ENCODE results near the gene LPCAT2. TPM values are rescaled to one million over a fixed set of nuclear protein-coding genes. Genes with fewer than 3 reads are reported as not detected.

Gene LPCAT2
- total RNA-seq, 1 experiment from 2014 or later, result 0.47 TPM

DNA sequence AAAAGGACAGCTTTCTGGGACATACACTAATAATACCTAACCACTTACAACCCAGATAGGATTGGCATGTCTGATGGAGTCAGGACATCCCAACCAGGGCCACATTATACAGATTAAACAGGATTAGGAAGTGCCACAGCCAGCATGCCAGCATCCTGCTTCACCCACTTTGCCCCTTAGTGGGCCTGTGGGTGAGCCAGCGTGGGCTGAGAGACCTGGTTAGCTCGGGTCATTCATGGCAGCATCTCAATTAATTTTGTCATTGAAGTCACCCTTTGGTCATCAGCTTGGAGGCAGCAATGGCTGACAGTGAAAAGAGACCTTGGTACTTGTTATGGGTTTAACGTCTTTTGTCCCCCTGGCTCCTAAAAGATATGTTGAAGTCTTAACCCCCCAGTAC is 117.0 kb downstream of the LPCAT2 start:
- Histone ChIP-seq H3K27me3 (replicated peaks) (peaks cover 11% of the 10 kb centered on the region; the same call in 1 of the 2 replicates), H3K4me3 (no peak overlapping the region), H3K36me3 (no peaks in the 10 kb centered on the region), H3K27ac (no peak overlapping the region), H3K9me3 (replicated peaks) (no peaks in the 10 kb centered on the region), H3K4me1 (replicated peaks) (peaks cover 8% of the 10 kb centered on the region)
- no peak for DNase-seq (ENCODE audit: low read depth in 1 of 2, low spot score in 2 of 2)

- no peak overlapping the region for H3K27ac ChIP-seq
- no peaks in the 10 kb centered on the region for H3K36me3 ChIP-seq
Measured at GRCh38 chr16:55628306-55628968, 119.6 kb downstream of the LPCAT2 start.

GRCh38 chr16:55630774-55631173 is 121.9 kb downstream of the LPCAT2 start:
- no peak for DNase-seq (ENCODE audit: low read depth in 1 of 2, low spot score in 2 of 2)
- H3K36me3 ChIP-seq, result no peaks in the 10 kb centered on the region

More at GRCh38 chr16:55628306-55628968, 119.6 kb downstream of the LPCAT2 start:
- H3K4me3 ChIP-seq, result no peak overlapping the region
- H3K27me3 ChIP-seq (replicated peaks), result peaks cover 11% of the 10 kb centered on the region; the same call in 1 of the 2 replicates
- no peaks in the 10 kb centered on the region for H3K9me3 ChIP-seq (replicated peaks)
- DNase-seq (ENCODE audit: low read depth in 1 of 2, low spot score in 2 of 2), result no peak
- H3K4me1 ChIP-seq (replicated peaks), result no peaks in the 10 kb centered on the region

DNA sequence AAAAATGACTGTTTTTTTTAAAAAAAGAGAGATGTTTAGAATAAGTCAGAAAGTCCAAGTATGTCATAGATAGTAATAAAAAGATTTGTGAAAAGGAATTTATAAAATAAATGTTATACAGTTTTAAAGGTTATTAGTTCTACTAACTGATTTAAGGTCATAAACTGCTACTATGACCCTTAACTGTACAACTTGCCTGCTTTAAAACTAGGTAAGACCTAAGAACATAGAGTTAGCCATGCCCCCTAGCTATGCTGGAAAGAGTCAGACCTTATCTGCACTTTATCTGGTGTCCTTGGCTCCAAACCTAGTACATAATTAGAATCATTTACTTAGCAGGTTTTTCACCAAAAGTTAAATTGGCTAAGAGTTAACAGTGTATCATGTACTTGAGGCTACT is 123.4 kb downstream of the LPCAT2 start:
- Histone ChIP-seq H3K4me1 (replicated peaks) (no peaks in the 10 kb centered on the region), H3K9me3 (replicated peaks) (no peaks in the 10 kb centered on the region), H3K27me3 (replicated peaks) (peaks cover 11% of the 10 kb centered on the region; the same call in 1 of the 2 replicates), H3K36me3 (no peaks in the 10 kb centered on the region), H3K4me3 (no peak overlapping the region), H3K27ac (no peak overlapping the region)
- DNase-seq (ENCODE audit: low read depth in 1 of 2, low spot score in 2 of 2), result no peak

More at GRCh38 chr16:55630774-55631173, 121.9 kb downstream of the LPCAT2 start:
- Histone ChIP-seq H3K27ac (no peak overlapping the region), H3K4me1 (replicated peaks) (no peaks in the 10 kb centered on the region), H3K27me3 (replicated peaks) (peaks cover 7% of the 10 kb centered on the region; the same call in 1 of the 2 replicates), H3K4me3 (no peak overlapping the region), H3K9me3 (replicated peaks) (no peaks in the 10 kb centered on the region)

DNA sequence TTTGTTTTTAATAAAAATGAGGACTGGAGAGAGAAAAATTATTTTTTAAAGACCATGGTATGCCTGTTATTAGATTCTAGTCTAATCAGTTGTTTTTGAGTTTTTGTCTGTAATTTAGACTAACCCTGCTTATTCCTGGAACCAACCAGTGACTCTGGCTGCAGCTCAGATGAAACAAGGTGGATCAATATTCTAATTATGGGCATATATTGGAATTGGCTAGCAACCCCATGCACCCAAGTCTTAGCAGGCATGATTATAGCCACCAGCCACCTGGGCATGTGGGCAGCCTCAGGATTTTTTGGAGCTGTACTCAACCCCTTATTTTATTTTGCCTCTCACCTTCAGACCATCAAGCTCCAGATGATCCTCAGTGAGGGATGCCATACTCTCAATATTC is 125.3 kb downstream of the LPCAT2 start:
- H3K36me3 ChIP-seq, result no peaks in the 10 kb centered on the region

More for the DNA sequence above, 125.3 kb downstream of the LPCAT2 start:
- no peak overlapping the region for H3K4me3 ChIP-seq
- H3K9me3 ChIP-seq (replicated peaks), result no peaks in the 10 kb centered on the region
- no peaks in the 10 kb centered on the region for H3K4me1 ChIP-seq (replicated peaks)
- no peak for DNase-seq (ENCODE audit: low read depth in 1 of 2, low spot score in 2 of 2)
- H3K27ac ChIP-seq, result no peak overlapping the region
- H3K27me3 ChIP-seq (replicated peaks), result 0 out of 2 replicates have a peak, but pooled peaks cover 10% of the 10 kb centered on the region

Other genes starting within 250 kb of the LPCAT2 start
- gene IRX6, start 184.9 kb upstream of the LPCAT2 start, total RNA-seq (2014; rRNA removed; shearing (Covaris generic)), result not detected in 2 replicates
- gene MMP2, start 29.9 kb upstream of the LPCAT2 start, total RNA-seq (2014; rRNA removed; shearing (Covaris generic)), result 231 and 305 TPM in 2 replicates
- not detected in 2 replicates for gene CAPNS2, start 57.6 kb downstream of the LPCAT2 start, total RNA-seq (2014; rRNA removed; shearing (Covaris generic))
- not detected in 2 replicates for gene SLC6A2, start 146.9 kb downstream of the LPCAT2 start, total RNA-seq (2014; rRNA removed; shearing (Covaris generic))

Measured in SJSA1 (cell line).